Urothelium cell line (cell line): Measurements from ENCODE around the gene HLA-DOA.

ENCODE experiments used
- DNase-seq: peaks from one replicate; pipeline ENCODE4 v3.0.0; 2011; ENCODE audit warnings: low spot score, mixed read lengths
- FAIRE-seq: peaks from 2 replicates; lab custom pipeline; 2011; peaks lifted over from hg19 to GRCh38; lab: Jason Lieb, UNC

The HLA-DOA gene

DNA sequence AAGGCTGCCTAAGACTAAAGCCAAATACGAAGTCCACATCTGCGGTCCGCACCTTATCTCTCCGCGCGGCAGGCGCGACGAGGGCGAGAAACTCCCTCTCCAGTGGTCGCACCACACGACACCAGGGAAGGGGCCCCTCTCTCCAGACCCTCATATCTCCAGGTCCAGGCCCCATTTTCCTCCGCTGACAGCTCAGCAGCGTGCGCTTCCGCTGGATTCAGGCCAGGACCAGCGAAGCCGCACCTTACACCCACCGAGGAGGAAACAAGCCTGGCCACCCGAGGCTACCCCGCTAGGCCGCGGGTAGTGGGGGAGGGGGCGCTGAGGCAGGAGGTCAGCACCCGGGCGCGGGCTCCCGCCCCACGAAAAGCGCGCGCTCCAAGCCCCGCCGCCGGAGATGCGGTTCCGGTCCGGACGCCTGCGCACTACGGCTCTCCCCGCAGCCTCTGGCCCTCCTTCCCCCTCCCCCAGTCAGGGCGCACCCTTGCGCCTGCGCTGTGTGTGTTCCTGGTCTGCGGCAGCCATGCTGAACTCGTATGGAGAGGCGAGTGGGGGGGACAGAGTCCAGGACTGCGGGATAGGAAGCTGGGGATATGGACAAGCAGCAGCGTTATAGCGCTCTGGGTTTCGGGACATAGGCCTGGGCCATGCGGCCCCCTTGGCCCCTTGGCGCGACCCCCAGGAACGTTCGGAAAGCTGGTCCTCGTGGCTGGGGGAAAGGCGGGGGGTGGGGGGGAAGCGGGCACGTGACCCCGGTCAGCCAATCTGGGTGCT is 41.1 kb downstream of the HLA-DOA start, which contains the start of gene BRD2:
Gene BRD2 (plus strand): TSS at position 502 of the 774 bp plus-strand sequence. CDS start 4,305 bp downstream, outside the sequence.
- FAIRE-seq (peak; percentile 46), DNase-seq (peak; percentile 93)

DNA sequence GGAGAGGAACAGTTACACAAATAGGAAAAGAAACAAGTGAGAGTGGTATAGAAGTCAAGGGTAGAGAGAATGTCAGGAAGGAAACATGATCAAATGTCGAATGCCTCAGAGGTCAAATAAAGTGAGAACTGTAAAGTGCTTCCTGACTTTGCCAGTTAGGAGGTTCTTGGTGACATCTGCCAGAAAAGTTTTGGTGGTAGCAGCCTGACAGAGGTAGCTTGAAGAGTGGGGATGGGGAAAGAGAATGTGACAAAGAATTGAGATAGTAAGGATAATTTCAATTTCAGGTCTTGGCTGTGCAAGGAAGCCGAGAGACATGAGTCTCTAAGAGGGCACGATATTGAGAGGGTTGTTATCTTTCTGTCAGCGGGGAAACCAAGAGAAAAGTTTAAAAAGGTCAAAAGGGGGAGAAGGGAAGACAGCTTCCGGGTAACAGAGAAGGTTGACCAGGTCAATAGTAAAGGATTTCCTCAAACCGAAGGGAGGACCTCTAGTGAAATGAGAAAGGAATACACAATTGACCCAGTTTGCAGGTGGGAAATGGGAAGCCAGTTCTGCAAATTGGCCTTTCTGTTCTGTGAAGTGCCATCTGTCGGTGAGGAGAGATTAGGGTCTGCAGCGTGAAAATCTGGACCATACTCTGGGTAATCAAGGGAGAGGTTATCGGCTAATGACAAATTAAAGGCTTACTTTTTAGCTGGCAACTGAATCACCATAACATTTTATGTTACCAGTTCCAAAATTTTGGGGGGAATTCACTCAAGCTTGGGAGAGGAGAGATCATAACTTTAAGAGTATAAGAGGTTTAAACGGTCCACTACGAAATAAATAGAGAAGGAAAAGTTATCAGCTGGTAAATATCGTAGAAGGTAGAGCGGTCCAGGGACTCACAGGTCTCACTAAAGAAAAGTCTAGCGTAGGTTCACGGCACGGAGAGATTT is 42.0 kb downstream of the HLA-DOA start:
- no peak for FAIRE-seq
- peak; percentile 55 for DNase-seq

DNA sequence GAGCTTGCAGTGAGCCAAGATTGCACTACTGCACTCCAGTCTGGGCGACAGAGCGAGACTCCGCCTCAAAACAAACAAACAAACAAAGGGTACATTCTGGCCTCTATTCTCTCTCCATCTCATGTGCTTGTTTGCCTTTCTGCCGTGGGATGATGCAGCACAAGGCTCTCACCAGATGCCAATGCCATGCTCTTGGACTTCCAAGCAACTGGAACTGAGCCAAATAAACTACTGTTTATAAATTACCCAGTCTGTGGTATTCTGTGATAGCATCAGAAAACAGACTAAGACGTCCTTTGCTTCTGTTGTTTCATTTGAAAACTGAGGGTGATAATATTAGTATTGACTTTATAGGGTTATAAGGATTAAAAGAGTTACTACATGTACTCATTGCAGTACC is 44.6 kb downstream of the HLA-DOA start:
- DNase-seq: no peak
- FAIRE-seq: no peak

DNA sequence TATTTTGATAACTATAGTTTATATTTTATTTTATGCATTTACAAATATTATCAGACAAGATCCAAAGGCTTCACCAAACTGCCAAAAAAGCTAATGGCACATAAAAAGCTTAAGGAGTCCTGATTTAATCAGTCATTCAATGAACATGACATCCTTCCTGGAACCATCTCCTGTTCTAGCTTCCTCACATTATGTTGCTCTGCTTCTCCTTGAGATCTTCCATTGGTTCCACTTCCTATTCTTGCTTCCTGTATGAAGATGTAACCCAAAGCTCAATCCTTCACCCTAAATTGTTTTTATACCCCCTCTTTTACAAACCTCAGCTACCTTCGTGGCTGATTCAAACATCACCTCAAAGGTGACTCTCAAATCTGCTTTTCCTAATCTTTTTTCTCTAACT is 45.5 kb downstream of the HLA-DOA start:
- DNase-seq (no peak), FAIRE-seq (no peak)

DNA sequence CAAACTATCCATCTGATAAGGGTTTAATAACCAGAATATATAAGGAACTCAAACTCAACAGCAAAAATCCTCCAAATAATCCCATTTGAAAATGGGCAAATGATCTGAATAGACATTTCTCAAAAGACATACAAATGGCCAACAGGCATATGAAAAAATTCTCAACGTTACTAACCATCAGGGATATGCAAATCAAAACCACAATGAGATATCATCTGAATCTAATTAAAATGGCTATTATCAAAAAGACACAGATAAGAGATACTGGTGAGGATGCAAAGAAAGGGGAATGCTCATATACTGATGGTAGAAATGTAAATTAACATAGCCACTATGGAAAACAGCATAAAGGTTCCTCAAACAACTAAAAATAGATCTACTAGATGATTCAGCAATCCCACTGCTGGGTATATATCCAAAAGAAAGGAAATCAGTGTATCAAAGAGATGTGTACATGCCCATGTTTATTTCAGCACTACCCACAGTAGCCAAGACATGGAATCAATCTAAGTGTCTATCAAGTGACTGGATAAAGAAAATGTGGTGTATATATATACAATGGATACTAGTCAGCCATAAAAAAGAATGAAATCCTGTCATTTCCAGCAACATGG is 47.1 kb downstream of the HLA-DOA start:
- FAIRE-seq: no peak
- DNase-seq: no peak

DNA sequence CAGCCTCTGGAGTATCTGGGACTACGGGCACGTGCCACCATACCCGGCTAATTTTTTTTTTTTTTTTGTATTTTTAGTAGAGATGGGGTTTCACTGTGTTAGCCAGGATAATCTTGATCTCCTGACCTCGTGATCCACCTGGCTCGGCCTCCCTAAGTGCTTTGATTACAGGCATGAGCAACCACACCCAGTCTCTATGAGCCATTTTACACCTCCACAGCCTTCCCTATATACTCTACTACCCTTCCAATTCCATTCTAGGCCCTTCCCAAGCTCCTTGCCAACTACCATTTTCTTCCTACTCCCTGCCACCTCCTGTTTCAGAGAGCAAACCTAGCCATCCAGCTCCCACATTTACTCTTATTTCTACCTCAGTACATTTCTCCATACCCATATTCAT is 48.8 kb downstream of the HLA-DOA start:
- DNase-seq (no peak), FAIRE-seq (no peak)

DNA sequence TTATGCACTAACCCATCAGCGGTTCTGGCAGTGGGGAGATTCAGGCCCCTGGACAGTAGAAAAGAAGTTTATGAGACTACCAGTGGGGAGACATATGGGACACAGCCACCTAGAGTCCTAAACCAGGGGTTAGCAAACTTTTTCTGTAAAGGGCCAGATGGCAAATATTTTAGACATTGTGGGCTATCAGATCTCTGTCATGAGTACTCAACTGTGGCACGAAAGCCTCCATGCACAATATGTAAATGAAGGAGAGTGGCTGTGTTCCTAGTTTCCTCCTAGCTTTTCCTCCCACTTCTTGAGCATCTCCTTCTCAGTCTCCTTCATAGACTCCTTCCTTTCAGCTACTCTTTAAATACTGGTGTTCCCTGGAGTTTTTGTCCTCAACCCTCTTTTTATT is 53.2 kb downstream of the HLA-DOA start:
- FAIRE-seq (no peak), DNase-seq (no peak)

DNA sequence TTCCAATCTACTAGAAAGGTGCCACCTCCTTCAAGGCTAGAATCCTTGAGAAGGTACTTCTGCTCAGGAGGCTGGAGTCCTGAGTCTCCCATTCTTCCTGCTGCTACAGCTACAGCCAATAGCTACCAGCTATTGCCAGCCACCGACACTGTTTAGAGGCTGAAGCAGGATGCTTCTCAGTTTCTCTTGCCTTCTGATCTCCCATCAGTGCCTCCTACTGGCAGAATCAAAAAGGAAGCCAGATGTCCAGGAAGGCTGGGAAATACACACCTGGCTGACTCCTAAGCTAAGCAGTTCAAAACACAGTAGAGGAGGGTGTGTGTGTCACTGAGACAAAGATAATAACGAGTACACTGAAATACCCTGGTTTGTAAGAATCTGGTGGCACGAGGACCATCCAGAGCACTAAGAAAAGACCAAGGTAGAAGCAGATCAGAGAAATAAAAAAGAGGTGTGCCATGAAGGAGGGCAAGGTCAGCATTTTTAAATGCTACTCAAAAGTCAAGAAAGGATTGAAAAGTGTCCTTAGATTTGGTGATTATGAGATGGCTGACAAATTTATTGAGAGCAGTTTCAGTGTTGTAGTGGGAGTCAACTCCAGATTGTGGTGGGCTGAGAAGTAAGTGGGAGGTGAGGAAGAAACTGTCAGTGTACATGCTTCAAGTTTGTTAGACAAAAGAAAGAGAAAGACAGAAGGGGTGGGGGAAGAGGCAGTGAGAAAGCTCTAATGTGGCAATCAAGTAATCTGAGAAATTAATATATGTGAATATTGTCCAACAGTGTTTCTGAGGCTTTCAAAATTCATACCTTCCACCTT is 54.2 kb downstream of the HLA-DOA start:
- no peak for FAIRE-seq
- DNase-seq: no peak

DNA sequence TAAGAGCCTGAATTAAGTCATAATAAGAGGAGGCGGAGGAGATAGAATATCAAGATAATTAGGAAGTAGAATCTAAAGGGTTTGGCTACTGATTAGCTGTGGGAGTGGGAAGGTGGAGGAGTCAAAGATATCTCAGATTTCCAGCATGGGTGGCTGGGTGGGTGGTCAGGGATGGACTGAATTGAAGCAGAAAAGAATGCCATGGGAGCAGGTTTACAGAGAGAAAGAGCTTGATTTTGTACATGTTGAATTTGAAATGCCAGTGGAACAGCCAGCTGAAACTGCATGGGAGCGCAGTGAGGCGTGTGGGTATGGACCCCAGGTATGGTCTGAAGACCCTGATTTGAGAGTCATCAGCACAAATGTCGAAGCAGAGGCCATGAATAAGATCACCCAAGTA is 55.1 kb downstream of the HLA-DOA start:
- FAIRE-seq (no peak), DNase-seq (no peak)
